D721Med (cell line): ENCODE measurements around the gene PPP1R37.

Experiments
- DNase-seq: peaks from one replicate; pipeline ENCODE4 v3.0.0; 2011; ENCODE audit warnings: low spot score; ENCODE audit not compliant: insufficient read length
- FAIRE-seq: peaks from 2 replicates; lab custom pipeline; 2011; peaks lifted over from hg19 to GRCh38; lab: Jason Lieb, UNC
- TF ChIP-seq, protein P1 (sequence below): IDR thresholded peaks from 2 replicates; pipeline ENCODE4 v1.5.1; 2012; ENCODE audit warnings: mild to moderate bottlenecking, control low read depth; ENCODE audit not compliant: insufficient read depth; ENCODE audit errors: missing control alignments

The PPP1R37 gene

GRCh38 chr19:45051929-45052579 is 40.9 kb upstream of the PPP1R37 start:
- FAIRE-seq (no peak), DNase-seq (no peak)
- TF ChIP-seq, protein P1, sequence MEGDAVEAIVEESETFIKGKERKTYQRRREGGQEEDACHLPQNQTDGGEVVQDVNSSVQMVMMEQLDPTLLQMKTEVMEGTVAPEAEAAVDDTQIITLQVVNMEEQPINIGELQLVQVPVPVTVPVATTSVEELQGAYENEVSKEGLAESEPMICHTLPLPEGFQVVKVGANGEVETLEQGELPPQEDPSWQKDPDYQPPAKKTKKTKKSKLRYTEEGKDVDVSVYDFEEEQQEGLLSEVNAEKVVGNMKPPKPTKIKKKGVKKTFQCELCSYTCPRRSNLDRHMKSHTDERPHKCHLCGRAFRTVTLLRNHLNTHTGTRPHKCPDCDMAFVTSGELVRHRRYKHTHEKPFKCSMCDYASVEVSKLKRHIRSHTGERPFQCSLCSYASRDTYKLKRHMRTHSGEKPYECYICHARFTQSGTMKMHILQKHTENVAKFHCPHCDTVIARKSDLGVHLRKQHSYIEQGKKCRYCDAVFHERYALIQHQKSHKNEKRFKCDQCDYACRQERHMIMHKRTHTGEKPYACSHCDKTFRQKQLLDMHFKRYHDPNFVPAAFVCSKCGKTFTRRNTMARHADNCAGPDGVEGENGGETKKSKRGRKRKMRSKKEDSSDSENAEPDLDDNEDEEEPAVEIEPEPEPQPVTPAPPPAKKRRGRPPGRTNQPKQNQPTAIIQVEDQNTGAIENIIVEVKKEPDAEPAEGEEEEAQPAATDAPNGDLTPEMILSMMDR, result no peak

- DNase-seq (no peak), FAIRE-seq (no peak)
- TF ChIP-seq, protein P1, result no peak
Observed at GRCh38 chr19:45056831-45057230, 36.1 kb upstream of the PPP1R37 start.

- TF ChIP-seq, protein P1, result no peak
- DNase-seq (no peak), FAIRE-seq (no peak)
Observed at GRCh38 chr19:45057444-45057843, 35.5 kb upstream of the PPP1R37 start.

DNA sequence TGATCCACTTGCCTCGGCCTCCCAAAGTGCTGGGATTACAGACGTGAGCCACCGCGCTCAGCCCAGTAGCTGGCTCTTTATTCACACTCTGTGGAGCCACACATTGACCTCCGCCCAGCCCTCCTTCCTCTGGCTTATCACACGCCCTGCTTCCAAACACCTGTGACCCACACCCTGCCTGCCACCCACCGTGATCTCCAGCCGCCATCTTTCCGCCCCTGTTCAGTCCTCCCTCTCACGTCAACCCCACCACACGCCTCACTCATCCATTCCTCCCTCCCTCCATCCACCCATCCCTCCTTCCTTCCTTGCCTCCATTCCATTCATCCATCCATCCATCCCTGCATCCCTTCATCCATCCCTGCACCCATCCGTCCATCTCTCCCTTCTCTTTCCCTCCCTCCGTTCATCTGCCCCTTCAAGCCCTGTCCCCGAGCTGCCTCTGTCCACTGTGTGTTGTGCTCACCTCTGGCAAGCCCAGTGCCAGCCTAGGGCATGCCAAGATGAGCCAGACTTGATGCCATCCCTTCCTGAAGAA is 34.3 kb upstream of the PPP1R37 start:
- FAIRE-seq (no peak), DNase-seq (no peak)
- TF ChIP-seq, protein P1, result no peak

GRCh38 chr19:45059258-45059965 is 33.6 kb upstream of the PPP1R37 start:
- no peak for FAIRE-seq
- DNase-seq, result peak; percentile 87
- TF ChIP-seq, protein P1, result peak; percentile 73

DNA sequence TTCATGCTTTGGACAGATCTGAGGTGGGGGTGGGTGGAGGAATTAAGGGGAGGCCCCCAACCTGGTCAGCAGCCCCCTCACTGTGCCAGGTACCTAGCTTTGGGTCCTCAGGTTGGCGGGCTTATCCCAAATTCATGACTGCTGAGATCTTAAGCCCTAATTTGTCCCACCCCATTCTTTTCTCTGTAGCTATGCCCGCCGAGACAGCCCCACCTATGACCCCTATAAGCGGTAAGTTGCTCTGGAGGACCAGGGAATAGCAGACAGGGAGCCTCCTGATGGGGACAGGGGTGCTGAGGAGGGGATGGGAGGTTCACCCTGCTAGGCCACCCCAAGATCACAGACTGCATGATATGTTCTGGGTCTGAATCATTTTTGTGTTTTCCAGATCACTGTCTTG is 31.0 kb upstream of the PPP1R37 start:
- DNase-seq (no peak), FAIRE-seq (no peak)
- TF ChIP-seq, protein P1, result no peak
